ENCODE results near the gene EPB41L4A. TPM values are rescaled to one million over a fixed set of nuclear protein-coding genes. Genes with fewer than 3 reads are reported as not detected.

Gene EPB41L4A
- total RNA-seq, 4 donors from 2014 or later, result 8.3 to 33.8 (median 21.6) TPM

GRCh38 chr5:112125903-112126302, 293.2 kb downstream of the EPB41L4A start:
- Histone ChIP-seq H3K9me3 (peaks cover 0 to 5% (median 0%) of the 10 kb centered on the region in 4 donors), H3K27ac (replicated peaks in 1 of 4) (no peak overlapping the region), H3K36me3 (no peaks in the 10 kb centered on the region), H3K27me3 (no peaks in the 10 kb centered on the region), H3K4me3 (no peak overlapping the region), H3K4me1 (no peaks in the 10 kb centered on the region)
- DNase-seq (ENCODE audit: extremely low spot score), result no peak
- intact Hi-C loops (cut with DNase I), result no loop called here
- no peak for TF ChIP-seq POLR2A (IDR thresholded peaks at IDR 0.05; ENCODE audit: low read depth)
- TF ChIP-seq POLR2AphosphoS5 (IDR thresholded peaks at IDR 0.05), result no peak
- 80% methylated on average over 2 of the region's 2 CpGs for WGBS

GRCh38 chr5:112124788-112125187, 294.3 kb downstream of the EPB41L4A start:
- no peak for DNase-seq (ENCODE audit: extremely low spot score)
- no peaks in the 10 kb centered on the region for H3K4me1 ChIP-seq
- 61% methylated on average over 3 of the region's 3 CpGs for WGBS
- no peaks in the 10 kb centered on the region for H3K36me3 ChIP-seq
- no peak overlapping the region for H3K27ac ChIP-seq (replicated peaks in 1 of 4)
- H3K9me3 ChIP-seq, result peaks cover 0 to 9% (median 0%) of the 10 kb centered on the region in 4 donors
- H3K27me3 ChIP-seq, result no peaks in the 10 kb centered on the region
- TF ChIP-seq EP300 (IDR thresholded peaks at IDR 0.05) (no peak), POLR2A (IDR thresholded peaks at IDR 0.05; ENCODE audit: low read depth) (no peak), POLR2AphosphoS5 (IDR thresholded peaks at IDR 0.05) (no peak)
- TF ChIP-seq, protein P1, sequence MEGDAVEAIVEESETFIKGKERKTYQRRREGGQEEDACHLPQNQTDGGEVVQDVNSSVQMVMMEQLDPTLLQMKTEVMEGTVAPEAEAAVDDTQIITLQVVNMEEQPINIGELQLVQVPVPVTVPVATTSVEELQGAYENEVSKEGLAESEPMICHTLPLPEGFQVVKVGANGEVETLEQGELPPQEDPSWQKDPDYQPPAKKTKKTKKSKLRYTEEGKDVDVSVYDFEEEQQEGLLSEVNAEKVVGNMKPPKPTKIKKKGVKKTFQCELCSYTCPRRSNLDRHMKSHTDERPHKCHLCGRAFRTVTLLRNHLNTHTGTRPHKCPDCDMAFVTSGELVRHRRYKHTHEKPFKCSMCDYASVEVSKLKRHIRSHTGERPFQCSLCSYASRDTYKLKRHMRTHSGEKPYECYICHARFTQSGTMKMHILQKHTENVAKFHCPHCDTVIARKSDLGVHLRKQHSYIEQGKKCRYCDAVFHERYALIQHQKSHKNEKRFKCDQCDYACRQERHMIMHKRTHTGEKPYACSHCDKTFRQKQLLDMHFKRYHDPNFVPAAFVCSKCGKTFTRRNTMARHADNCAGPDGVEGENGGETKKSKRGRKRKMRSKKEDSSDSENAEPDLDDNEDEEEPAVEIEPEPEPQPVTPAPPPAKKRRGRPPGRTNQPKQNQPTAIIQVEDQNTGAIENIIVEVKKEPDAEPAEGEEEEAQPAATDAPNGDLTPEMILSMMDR (IDR thresholded peaks at IDR 0.05), result no peak
- no peak overlapping the region for H3K4me3 ChIP-seq
- intact Hi-C loops (cut with DNase I), result no loop called here

- no peaks in the 10 kb centered on the region for H3K27me3 ChIP-seq
- peaks cover 0 to 9% (median 0%) of the 10 kb centered on the region in 4 donors for H3K9me3 ChIP-seq
- no peaks in the 10 kb centered on the region for H3K36me3 ChIP-seq
- H3K4me3 ChIP-seq, result no peak overlapping the region
- no peak for TF ChIP-seq POLR2A (IDR thresholded peaks at IDR 0.05; ENCODE audit: low read depth)
- no peak for TF ChIP-seq POLR2AphosphoS5 (IDR thresholded peaks at IDR 0.05)
- TF ChIP-seq, protein P1 (IDR thresholded peaks at IDR 0.05), result no peak
- TF ChIP-seq EP300 (IDR thresholded peaks at IDR 0.05), result no peak
- no peaks in the 10 kb centered on the region for H3K4me1 ChIP-seq
- WGBS, result 94% methylated on average over 2 of the region's 2 CpGs
- no peak for DNase-seq (ENCODE audit: extremely low spot score)
- no peak overlapping the region for H3K27ac ChIP-seq (replicated peaks in 1 of 4)
- intact Hi-C loops (cut with DNase I), result no loop called here
Observed at GRCh38 chr5:112123086-112123485, 296.0 kb downstream of the EPB41L4A start.

- Histone ChIP-seq H3K27me3 (no peaks in the 10 kb centered on the region), H3K36me3 (no peaks in the 10 kb centered on the region), H3K4me3 (no peak overlapping the region), H3K27ac (replicated peaks in 1 of 4) (no peak overlapping the region), H3K4me1 (no peaks in the 10 kb centered on the region), H3K9me3 (peaks cover 0 to 9% (median 0%) of the 10 kb centered on the region in 4 donors)
- 90% methylated on average over 3 of the region's 3 CpGs for WGBS
- DNase-seq (ENCODE audit: extremely low spot score), result no peak
- intact Hi-C loops (cut with DNase I), result no loop called here
- TF ChIP-seq, protein P1 (IDR thresholded peaks at IDR 0.05), result no peak
- TF ChIP-seq POLR2A (IDR thresholded peaks at IDR 0.05; ENCODE audit: low read depth), result no peak
- TF ChIP-seq EP300 (IDR thresholded peaks at IDR 0.05), result no peak
- no peak for TF ChIP-seq POLR2AphosphoS5 (IDR thresholded peaks at IDR 0.05)
Observed at GRCh38 chr5:112122353-112122752, 296.7 kb downstream of the EPB41L4A start.

GRCh38 chr5:112121258-112121657, 297.8 kb downstream of the EPB41L4A start:
- no peak for TF ChIP-seq POLR2A (IDR thresholded peaks at IDR 0.05; ENCODE audit: low read depth)
- TF ChIP-seq, protein P1 (IDR thresholded peaks at IDR 0.05), result no peak
- no peak for TF ChIP-seq EP300 (IDR thresholded peaks at IDR 0.05)
- H3K4me1 ChIP-seq, result no peaks in the 10 kb centered on the region
- DNase-seq (ENCODE audit: extremely low spot score), result no peak
- H3K36me3 ChIP-seq, result no peaks in the 10 kb centered on the region
- no peaks in the 10 kb centered on the region for H3K27me3 ChIP-seq
- H3K27ac ChIP-seq (replicated peaks in 1 of 4), result no peak overlapping the region
- intact Hi-C loops (cut with DNase I), result no loop called here
- H3K4me3 ChIP-seq, result no peak overlapping the region
- 91% methylated on average over 3 of the region's 3 CpGs for WGBS
- peaks cover 0 to 9% (median 0%) of the 10 kb centered on the region in 4 donors for H3K9me3 ChIP-seq
